SJSA1 (cell line): ENCODE data around the gene METTL17. TPM values are rescaled to one million over a fixed set of nuclear protein-coding genes. Genes with fewer than 3 reads are reported as not detected.
"Not testable (repeated sequence)": the region's sequence is repeated elsewhere in the genome, so short reads cannot be mapped to it uniquely, and the experiment has no call there.

ENCODE experiments used
- DNase-seq, 2 experiments: peaks; one replicate each; pipeline ENCODE4 v3.0.0-alpha.2; 2015 to 2020; ENCODE audit warnings: low spot score in 2 of 2, low read depth in 1 of 2
- H3K27ac ChIP-seq: fragments of 250-450 bp; sonication (Bioruptor Pico); 2 replicates; pipeline ENCODE4 v1.5.1; 2020; ENCODE audit warnings: mild to moderate bottlenecking, moderate library complexity
- H3K27me3 ChIP-seq: fragments of 250-450 bp; sonication (Bioruptor Pico); replicated peaks from 2 replicates; pipeline ENCODE4 v1.5.1; 2020; ENCODE audit warnings: mild to moderate bottlenecking, moderate library complexity
- H3K36me3 ChIP-seq: fragments of 250-450 bp; sonication (Bioruptor Pico); 2 replicates; pipeline ENCODE4 v1.5.1; 2020; ENCODE audit warnings: mild to moderate bottlenecking
- H3K4me1 ChIP-seq: fragments of 250-450 bp; sonication (Bioruptor Pico); replicated peaks from 2 replicates; pipeline ENCODE4 v1.6.1; 2021; ENCODE audit warnings: mild to moderate bottlenecking
- H3K4me3 ChIP-seq: fragments of 250-450 bp; sonication (Bioruptor Pico); 2 replicates; pipeline ENCODE4 v1.5.1; 2020; ENCODE audit warnings: mild to moderate bottlenecking
- H3K9me3 ChIP-seq: fragments of 250-450 bp; sonication (Bioruptor Pico); replicated peaks from 2 replicates; pipeline ENCODE4 v1.5.1; 2020; ENCODE audit warnings: mild to moderate bottlenecking
- total RNA-seq: library from RNA; depleted of rRNA; stranded (reverse); fragments of >200 nt; shearing (Covaris generic); gene quantifications from 2 replicates; pipeline ENCODE4 v1.2.3, GENCODE V29; 2014; rRNA removed

Gene METTL17
- total RNA-seq, 1 experiment from 2014 or later, result 73.1 TPM

DNA sequence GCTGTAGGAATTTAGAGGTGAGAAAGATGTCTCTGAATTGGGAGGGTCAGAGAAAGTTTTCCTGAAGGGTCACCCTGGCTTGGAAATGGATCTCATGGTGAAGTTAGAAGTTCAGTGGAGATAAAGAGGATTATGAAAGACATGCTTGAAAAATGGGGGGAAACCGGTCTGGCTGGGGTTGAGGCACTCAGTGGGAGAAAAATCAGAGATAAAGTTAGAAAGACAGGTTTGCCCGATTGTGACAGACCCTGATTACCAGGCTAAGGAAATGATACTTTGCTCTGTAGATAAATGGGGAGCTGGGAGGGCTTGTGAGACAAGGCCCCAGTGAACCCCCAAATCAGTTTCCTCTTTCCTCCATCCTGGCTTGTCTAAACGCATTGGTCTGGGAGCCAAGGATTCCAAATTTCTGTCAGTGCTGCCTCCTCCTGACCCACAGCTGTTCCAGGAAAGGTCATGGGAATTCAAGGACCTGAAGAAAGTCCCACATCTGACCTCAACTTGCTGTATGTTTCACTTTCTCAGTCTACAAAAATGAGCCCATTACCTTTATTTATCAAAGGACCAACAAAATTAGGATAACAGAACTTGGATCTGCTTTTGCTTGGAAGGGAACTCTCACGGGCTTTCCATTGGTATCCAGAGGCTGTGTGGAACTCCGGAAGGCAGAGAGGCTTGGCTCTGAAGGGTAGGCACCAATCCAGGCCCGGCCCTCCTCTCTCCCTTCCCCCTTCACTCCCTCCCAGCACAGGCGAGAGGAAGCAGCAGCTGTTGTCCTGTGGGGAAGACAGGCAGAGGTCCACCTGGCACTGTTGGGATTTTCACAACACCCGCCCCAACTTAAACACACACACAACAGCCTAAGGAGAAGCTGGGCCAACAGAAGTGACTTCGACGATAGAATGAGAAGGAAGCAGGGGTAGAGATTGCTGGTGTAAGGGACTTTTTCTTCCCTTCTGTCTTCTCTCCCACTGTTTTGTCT is 49.0 kb downstream of the METTL17 start:
- Histone ChIP-seq H3K27ac (no peak overlapping the region), H3K4me3 (no peak overlapping the region), H3K9me3 (no peaks in the 10 kb centered on the region), H3K4me1 (no peaks in the 10 kb centered on the region), H3K36me3 (no peaks in the 10 kb centered on the region), H3K27me3 (no peaks in the 10 kb centered on the region)
- DNase-seq, result no peak

DNA sequence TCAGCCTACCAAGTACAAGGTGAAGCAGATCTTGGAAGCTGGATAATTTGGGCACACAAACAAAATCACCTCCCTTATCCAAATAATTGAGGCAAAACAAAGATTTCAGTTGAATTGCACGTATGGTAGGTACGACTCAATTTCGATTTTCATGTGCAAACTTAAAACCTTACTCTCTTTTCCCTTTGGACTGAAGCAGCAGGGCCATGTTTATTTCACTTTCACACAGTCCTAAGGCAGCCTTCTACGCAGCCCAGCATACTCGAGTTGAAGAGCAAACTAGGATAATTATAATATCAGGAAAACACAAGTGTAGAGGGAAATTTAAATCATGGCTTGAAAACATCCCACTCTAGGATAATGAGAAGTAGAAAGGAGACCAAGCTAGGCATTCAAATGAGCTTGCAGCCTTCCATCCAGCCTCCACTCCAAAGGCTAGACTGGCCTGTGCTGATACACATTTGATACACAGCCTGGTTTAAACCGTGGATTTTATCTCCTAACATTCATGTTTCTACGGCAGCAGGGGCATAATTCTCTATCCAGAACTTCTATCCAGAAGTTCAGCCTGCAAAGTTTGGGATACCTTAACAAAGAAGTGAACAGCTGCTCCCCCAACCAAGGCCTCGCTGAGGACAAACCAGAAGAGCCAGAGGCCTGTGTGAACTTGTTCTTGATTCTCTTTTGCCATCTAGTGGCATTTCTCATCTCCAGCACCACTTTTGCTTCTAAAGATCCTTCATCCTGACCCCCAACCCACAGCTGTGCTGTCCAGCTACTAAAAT is 50.0 kb downstream of the METTL17 start:
- Histone ChIP-seq H3K27me3 (no peaks in the 10 kb centered on the region), H3K36me3 (no peaks in the 10 kb centered on the region), H3K4me1 (no peaks in the 10 kb centered on the region), H3K27ac (no peak overlapping the region), H3K4me3 (no peak overlapping the region), H3K9me3 (no peaks in the 10 kb centered on the region)
- DNase-seq, result peak in 1 of 2 experiments; percentile 12

DNA sequence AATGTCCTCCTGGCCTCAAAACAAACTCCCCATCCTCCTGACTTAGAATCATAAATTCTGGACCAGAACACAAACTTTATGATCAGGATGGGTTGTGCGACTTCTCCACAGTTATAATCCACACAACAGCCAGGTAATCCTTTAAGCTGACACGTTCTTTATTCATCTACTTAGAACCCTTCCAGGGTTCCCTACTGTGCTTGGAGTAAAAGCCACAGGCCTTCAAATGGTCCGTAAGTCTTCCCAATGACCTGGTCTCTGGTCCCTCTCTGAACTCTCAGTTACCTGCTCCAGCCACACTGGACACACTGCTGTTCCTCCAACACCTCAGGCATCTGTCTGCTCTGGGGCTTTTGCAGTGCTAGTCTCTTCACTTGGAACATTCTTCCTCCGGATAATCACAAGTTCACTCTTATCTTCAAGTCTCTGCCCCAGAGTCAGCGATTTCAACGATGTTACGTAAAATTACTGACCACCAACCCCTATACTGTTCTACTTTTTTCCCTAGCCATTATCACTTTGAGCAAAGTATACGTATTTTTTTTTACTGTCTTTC is 50.7 kb downstream of the METTL17 start:
- Histone ChIP-seq H3K4me3 (no peak overlapping the region), H3K27ac (no peak overlapping the region), H3K27me3 (no peaks in the 10 kb centered on the region), H3K4me1 (no peaks in the 10 kb centered on the region), H3K9me3 (no peaks in the 10 kb centered on the region), H3K36me3 (no peaks in the 10 kb centered on the region)
- DNase-seq, result no peak

DNA sequence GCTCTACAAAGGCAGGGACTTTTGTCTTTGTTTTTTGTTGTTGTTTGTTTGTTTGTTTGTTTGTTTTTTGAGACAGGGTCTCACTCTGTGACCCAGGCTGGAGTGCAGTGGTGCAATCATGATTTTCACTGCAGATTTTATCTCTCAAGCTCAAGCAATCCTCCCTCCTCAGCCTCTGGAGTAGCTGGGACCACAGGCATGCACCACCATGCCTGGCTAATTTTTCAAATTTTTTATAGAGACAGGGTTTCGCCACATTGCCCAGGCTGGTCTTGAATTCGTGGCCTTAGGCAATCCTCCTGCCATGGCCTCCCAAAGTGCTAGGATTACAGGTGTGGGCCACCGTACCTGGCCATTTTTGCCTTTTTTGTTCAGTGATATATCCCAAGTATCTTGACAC is 51.2 kb downstream of the METTL17 start:
- H3K4me1 ChIP-seq, H3K36me3 ChIP-seq, H3K9me3 ChIP-seq, H3K27me3 ChIP-seq, H3K4me3 ChIP-seq, DNase-seq, H3K27ac ChIP-seq: not testable (repeated sequence)

DNA sequence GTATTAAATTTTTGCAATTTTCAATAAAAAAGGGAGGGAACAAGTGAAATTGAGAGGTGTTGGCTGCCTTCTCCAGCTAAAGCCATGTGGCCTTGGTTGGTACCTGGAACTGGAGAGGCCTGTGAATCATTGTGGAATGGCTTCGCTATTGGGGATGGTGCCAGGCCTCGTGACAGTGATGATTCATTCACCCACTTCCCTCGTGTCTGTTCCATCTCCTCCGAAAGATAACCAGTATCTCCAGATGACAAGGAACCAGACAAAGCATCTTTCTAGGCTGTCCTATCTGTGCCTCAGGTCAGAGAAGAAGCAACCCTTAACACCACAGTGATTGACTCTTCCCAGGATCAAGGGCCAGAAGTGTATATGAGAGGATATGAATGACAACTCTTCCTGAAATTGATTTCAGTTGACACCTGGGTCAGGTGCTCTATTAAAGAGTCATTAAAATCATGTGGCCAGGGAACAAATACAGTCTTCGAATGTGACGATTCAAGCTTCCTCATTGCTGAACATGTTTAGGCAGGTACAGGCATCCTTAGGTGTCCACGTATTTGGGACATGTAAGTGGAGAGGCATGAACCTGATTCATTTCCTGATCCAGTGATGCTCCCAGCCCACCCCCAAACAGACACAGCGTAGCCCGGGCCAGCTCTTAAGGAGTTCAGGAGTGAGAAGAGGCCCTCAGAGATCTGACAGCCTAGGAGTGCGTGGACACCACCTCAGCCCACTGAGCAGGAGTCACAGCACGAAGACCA is 52.1 kb downstream of the METTL17 start, which contains the start of gene RNASE7:
Gene RNASE7 (plus strand): TSS at position 687 of the 758 bp plus-strand sequence. CDS start 631 bp downstream, outside the sequence.
- no peaks in the 10 kb centered on the region for H3K4me1 ChIP-seq
- no peak within 1 kb of the TSS for H3K4me3 ChIP-seq
- H3K36me3 ChIP-seq, result no peaks in the 10 kb centered on the region
- no peak for DNase-seq
- 0 out of 2 replicates have a peak, but pooled peaks cover 3% of the 10 kb centered on the region for H3K27me3 ChIP-seq
- H3K27ac ChIP-seq, result no peak within 1 kb of the TSS
- no peaks in the 10 kb centered on the region for H3K9me3 ChIP-seq

DNA sequence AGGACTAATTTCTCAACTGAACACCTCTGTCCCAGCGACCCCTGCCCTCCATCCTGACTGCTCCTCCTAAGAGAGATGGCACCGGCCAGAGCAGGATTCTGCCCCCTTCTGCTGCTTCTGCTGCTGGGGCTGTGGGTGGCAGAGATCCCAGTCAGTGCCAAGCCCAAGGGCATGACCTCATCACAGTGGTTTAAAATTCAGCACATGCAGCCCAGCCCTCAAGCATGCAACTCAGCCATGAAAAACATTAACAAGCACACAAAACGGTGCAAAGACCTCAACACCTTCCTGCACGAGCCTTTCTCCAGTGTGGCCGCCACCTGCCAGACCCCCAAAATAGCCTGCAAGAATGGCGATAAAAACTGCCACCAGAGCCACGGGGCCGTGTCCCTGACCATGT is 53.1 kb downstream of the METTL17 start:
- Histone ChIP-seq H3K27me3 (0 out of 2 replicates have a peak, but pooled peaks cover 3% of the 10 kb centered on the region), H3K4me1 (no peaks in the 10 kb centered on the region), H3K36me3 (no peaks in the 10 kb centered on the region), H3K27ac (no peak overlapping the region), H3K4me3 (no peak overlapping the region), H3K9me3 (no peaks in the 10 kb centered on the region)
- no peak for DNase-seq

DNA sequence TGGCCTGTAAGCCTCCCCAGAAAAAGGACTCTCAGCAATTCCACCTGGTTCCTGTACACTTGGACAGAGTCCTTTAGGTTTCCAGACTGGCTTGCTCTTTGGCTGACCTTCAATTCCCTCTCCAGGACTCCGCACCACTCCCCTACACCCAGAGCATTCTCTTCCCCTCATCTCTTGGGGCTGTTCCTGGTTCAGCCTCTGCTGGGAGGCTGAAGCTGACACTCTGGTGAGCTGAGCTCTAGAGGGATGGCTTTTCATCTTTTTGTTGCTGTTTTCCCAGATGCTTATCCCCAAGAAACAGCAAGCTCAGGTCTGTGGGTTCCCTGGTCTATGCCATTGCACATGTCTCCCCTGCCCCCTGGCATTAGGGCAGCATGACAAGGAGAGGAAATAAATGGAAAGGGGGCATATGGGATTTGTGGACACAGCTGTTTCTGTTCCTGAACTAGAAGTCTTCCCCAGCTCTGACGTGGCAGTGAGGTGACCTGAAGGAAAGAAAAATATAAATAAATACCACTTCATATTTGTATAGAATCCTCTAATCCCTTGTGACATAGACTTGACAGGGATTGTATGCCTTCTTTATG is 53.7 kb downstream of the METTL17 start:
- H3K4me1 ChIP-seq, result no peaks in the 10 kb centered on the region
- H3K27me3 ChIP-seq, result 0 out of 2 replicates have a peak, but pooled peaks cover 3% of the 10 kb centered on the region
- H3K9me3 ChIP-seq, result no peaks in the 10 kb centered on the region
- H3K4me3 ChIP-seq, result no peak overlapping the region
- DNase-seq, result no peak
- no peaks in the 10 kb centered on the region for H3K36me3 ChIP-seq
- no peak overlapping the region for H3K27ac ChIP-seq

DNA sequence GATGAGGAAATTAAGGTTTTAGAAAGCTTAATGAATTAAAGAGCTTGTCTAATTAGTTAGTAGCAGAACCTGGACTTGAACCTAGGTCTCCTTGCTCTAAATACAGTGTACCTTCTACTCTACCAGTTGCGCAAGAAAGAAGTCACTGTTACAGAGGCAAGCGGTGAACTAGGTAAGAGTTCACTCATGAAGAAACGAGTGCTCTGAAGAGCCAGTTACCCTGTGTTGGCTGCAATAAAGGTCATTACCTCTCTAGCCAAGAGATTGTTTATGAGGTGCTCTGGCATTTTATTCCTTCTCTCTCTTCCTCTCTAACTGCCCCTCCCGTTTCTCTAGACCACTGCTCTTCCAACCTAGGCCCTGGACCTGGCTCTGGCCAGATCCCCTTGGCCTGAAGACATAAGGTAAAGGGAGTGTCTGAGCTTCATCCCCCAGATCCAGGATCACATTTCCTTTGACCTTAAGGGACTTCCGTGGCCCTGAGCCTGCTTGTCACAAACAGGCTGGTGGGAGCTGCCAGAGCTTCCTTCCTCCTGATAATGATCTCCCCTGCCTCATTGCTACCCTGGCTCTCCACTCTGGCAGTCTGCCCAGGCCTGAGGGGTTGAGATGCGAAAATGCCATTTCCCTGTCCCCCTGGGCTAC is 54.3 kb downstream of the METTL17 start:
- H3K27ac ChIP-seq, result no peak overlapping the region
- no peak for DNase-seq
- H3K36me3 ChIP-seq, result no peaks in the 10 kb centered on the region
- H3K4me3 ChIP-seq, result no peak overlapping the region
- 0 out of 2 replicates have a peak, but pooled peaks cover 3% of the 10 kb centered on the region for H3K27me3 ChIP-seq
- no peaks in the 10 kb centered on the region for H3K4me1 ChIP-seq
- H3K9me3 ChIP-seq, result no peaks in the 10 kb centered on the region

Other genes with a start within 250 kb of the METTL17 start
- gene EDDM3A, start 244.1 kb upstream of the METTL17 start, total RNA-seq, result not detected in 2 replicates
- not detected in 2 replicates for gene EDDM3B, start 221.6 kb upstream of the METTL17 start, total RNA-seq
- not detected in 2 replicates for gene RNASE6, start 208.7 kb upstream of the METTL17 start, total RNA-seq
- not detected in 2 replicates for gene RNASE1, start 187.1 kb upstream of the METTL17 start, total RNA-seq
- not detected in 2 replicates for gene RNASE3, start 98.6 kb upstream of the METTL17 start, total RNA-seq
- not detected in 2 replicates for gene RNASE2, start 34.5 kb upstream of the METTL17 start, total RNA-seq
- not detected in 2 replicates for gene SLC39A2, start 9.3 kb downstream of the METTL17 start, total RNA-seq
- gene NDRG2, start 35.1 kb downstream of the METTL17 start, total RNA-seq, result 0.08 TPM in 1 of 2 replicates, not detected in the other
- not detected in 2 replicates for gene TPPP2, start 40.2 kb downstream of the METTL17 start, total RNA-seq
- not detected in 2 replicates for gene RNASE13, start 44.8 kb downstream of the METTL17 start, total RNA-seq
- gene RNASE7, start 52.4 kb downstream of the METTL17 start, total RNA-seq, result not detected in 2 replicates
- not detected in 2 replicates for gene RNASE8, start 67.8 kb downstream of the METTL17 start, total RNA-seq
- gene ARHGEF40, start 80.3 kb downstream of the METTL17 start, total RNA-seq, result 38.7 and 42.2 TPM in 2 replicates
- 3.2 and 16.8 TPM in 2 replicates for gene ZNF219, start 108.7 kb downstream of the METTL17 start, total RNA-seq
- gene TMEM253, start 111.1 kb downstream of the METTL17 start, total RNA-seq, result not detected in 2 replicates
- not detected in 2 replicates for gene OR5AU1, start 166.1 kb downstream of the METTL17 start, total RNA-seq